Measurements from ENCODE around the gene CHMP4A.

DNA sequence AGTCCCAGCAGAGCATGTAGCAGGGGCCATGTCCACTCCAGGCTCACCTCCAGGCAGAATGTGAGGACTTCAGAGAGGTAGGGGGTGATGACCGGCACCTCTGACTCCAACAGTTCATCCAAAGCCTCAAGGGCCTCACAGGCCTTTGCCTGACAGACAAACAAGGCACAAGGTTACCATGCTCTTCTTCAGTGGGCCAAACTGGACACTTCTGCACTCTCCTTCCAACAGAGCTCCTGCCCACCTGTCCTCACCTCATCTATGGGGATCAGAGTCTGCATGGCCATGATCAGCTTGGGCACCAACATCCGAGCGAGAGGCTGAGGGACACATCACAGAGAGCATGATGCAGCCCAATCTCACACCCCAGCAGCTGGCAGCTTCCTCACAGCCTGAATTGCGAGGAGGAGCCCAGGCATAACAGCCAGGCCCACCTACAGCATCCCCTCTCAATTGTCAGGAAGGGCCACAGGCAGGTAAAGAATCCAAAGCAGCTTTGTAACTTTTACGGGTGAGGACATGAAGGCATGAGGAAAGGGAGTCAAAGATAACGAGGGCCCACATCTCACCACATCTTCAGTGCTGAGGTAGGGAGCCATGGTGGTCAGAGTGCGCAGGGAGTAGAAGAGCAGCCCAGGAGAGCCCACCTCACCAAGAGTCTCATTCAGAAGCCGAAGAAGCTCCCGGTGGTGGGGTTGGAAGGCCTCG, 26.3 kb downstream of the CHMP4A start:
- TF ChIP-seq, protein P1, sequence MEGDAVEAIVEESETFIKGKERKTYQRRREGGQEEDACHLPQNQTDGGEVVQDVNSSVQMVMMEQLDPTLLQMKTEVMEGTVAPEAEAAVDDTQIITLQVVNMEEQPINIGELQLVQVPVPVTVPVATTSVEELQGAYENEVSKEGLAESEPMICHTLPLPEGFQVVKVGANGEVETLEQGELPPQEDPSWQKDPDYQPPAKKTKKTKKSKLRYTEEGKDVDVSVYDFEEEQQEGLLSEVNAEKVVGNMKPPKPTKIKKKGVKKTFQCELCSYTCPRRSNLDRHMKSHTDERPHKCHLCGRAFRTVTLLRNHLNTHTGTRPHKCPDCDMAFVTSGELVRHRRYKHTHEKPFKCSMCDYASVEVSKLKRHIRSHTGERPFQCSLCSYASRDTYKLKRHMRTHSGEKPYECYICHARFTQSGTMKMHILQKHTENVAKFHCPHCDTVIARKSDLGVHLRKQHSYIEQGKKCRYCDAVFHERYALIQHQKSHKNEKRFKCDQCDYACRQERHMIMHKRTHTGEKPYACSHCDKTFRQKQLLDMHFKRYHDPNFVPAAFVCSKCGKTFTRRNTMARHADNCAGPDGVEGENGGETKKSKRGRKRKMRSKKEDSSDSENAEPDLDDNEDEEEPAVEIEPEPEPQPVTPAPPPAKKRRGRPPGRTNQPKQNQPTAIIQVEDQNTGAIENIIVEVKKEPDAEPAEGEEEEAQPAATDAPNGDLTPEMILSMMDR (IDR thresholded peaks at IDR 0.05) = no peak
- no peak for TF ChIP-seq EZH2 (IDR thresholded peaks at IDR 0.05; ENCODE audit: borderline replicate concordance, insufficient read depth, low read depth, low read length, poor library complexity, severe bottlenecking)

Data from B cell (primary cell).